ENCODE measurements around the gene CTCFL. TPM values are rescaled to one million over a fixed set of nuclear protein-coding genes. Genes with fewer than 3 reads are reported as not detected.
A peak's percentile ranks its signal among the peaks of the same experiment; 100 is the strongest.

Gene CTCFL
- total and polyA plus RNA-seq, 2 of the 13 experiments (the other 11 are each of a cell fraction or from before 2014, with no cell fraction given) = 0.04 TPM; not detected in 1

- no TSS peak for BruUV-seq (replicated peaks)
- DNase-seq (ENCODE audit: low spot score) (no peak), FAIRE-seq (no peak), ATAC-seq (no peak)
- Histone ChIP-seq H3K27ac (ENCODE audit: extremely low read length, insufficient read depth, low read length) (no peak overlapping the region), H3K4me3 (replicated peaks in 1 of 3; ENCODE audit: insufficient read depth in 1 of 3, low read depth in 2 of 3, low read length in 3 of 3) (no peak overlapping the region), H3K79me2 (ENCODE audit: insufficient read depth, low read length) (no peaks in the 10 kb centered on the region), H3K4me1 (ENCODE audit: insufficient read depth, low read length) (peaks cover 60% of the 10 kb centered on the region), H3K36me3 (replicated peaks in 1 of 2; ENCODE audit: control insufficient read depth in 1 of 2, insufficient read depth in 2 of 2, low read length in 2 of 2) (no peaks in the 10 kb centered on the region), H3K9me3 (ENCODE audit: low read length) (no peaks in the 10 kb centered on the region), H3K27me3 (ENCODE audit: control insufficient read depth in 1 of 2, insufficient read depth in 2 of 2, low read length in 2 of 2) (peaks cover 6 to 52% of the 10 kb centered on the region in 2 experiments; a peak in 3 of 5 replicates), H3K9ac (ENCODE audit: insufficient read depth, low read depth, low read length) (no peak overlapping the region), H2AFZ (ENCODE audit: low read length) (no peak overlapping the region), H4K20me1 (ENCODE audit: insufficient read depth, low read length) (no peaks in the 10 kb centered on the region), H3K4me2 (ENCODE audit: low read depth, low read length) (no peak overlapping the region)
- TF ChIP-seq CEBPB (IDR thresholded peaks at IDR 0.05; ENCODE audit: borderline replicate concordance, low read depth, low read length) (peak; percentile 22; the same call in 1 of the 2 replicates), ZNF670 (CRISPR knock-in tag; IDR thresholded peaks at IDR 0.05; ENCODE audit: borderline replicate concordance) (0 out of 2 replicates have a peak, but pooled peaks have one; percentile 31), ZNF546 (CRISPR knock-in tag; conservative IDR thresholded peaks at IDR 0.05) (no peak), CEBPG (CRISPR knock-in tag; IDR thresholded peaks at IDR 0.05) (peak; percentile 50; the same call in 1 of the 2 replicates)
- POLR2A ChIA-PET = no interaction called here
- 37% methylated on average over 12 of the region's 12 CpGs for WGBS (ENCODE audit: low lambda C conversion rate)
- CTCF ChIA-PET (ENCODE audit: low intra/inter-chr PET ratio, low total read pairs) = interaction anchor here (1.2 kb wide), 2 partner anchors 31 to 50 kb away, joined by 3 to 5 read pairs; no protein-coding TSS in a partner anchor
- intact Hi-C loops (cut with micrococcal nuclease; ENCODE audit: unreplicated experiment) = no loop called here
- in situ Hi-C loops (cut with HindIII; ENCODE audit: extremely low pct_ligation_motif_present, low pct_unique_long_range_greater_than_20kb) = no loop called here
These were observed 20.1 kb upstream of the CTCFL start for GRCh38 chr20:57544838-57545564.

GRCh38 chr20:57543754-57544153 is 18.8 kb upstream of the CTCFL start:
- Histone ChIP-seq H3K4me3 (replicated peaks in 1 of 3; ENCODE audit: insufficient read depth in 1 of 3, low read depth in 2 of 3, low read length in 3 of 3) (no peak overlapping the region), H3K36me3 (replicated peaks in 1 of 2; ENCODE audit: control insufficient read depth in 1 of 2, insufficient read depth in 2 of 2, low read length in 2 of 2) (no peaks in the 10 kb centered on the region), H3K79me2 (ENCODE audit: insufficient read depth, low read length) (no peaks in the 10 kb centered on the region), H3K27ac (ENCODE audit: extremely low read length, insufficient read depth, low read length) (no peak overlapping the region), H2AFZ (ENCODE audit: low read length) (no peak overlapping the region), H3K9me3 (ENCODE audit: low read length) (no peaks in the 10 kb centered on the region), H3K4me2 (ENCODE audit: low read depth, low read length) (no peak overlapping the region), H3K9ac (ENCODE audit: insufficient read depth, low read depth, low read length) (no peak overlapping the region), H3K27me3 (ENCODE audit: control insufficient read depth in 1 of 2, insufficient read depth in 2 of 2, low read length in 2 of 2) (peaks cover 6 to 57% of the 10 kb centered on the region in 2 experiments; a peak in 3 of 5 replicates), H3K4me1 (ENCODE audit: insufficient read depth, low read length) (peaks cover 57% of the 10 kb centered on the region), H4K20me1 (ENCODE audit: insufficient read depth, low read length) (no peaks in the 10 kb centered on the region)
- no peak for DNase-seq (ENCODE audit: low spot score)
- ChIA-PET CTCF (ENCODE audit: low intra/inter-chr PET ratio, low total read pairs) (no interaction called here), POLR2A (no interaction called here)
- BruUV-seq (replicated peaks) = no TSS peak
- FAIRE-seq = no peak
- intact Hi-C loops (cut with micrococcal nuclease; ENCODE audit: unreplicated experiment) (no loop called here), in situ Hi-C loops (cut with HindIII; ENCODE audit: extremely low pct_ligation_motif_present, low pct_unique_long_range_greater_than_20kb) (no loop called here)
- TF ChIP-seq FOXA3 (CRISPR knock-in tag; IDR thresholded peaks at IDR 0.05) = peak; percentile 15; the same call in 1 of the 2 replicates
- no peak for TF ChIP-seq ARID4A (CRISPR knock-in tag; IDR thresholded peaks at IDR 0.05; ENCODE audit: borderline replicate concordance)
- ATAC-seq = no peak
- 17% methylated on average over 2 of the region's 2 CpGs for WGBS (ENCODE audit: low lambda C conversion rate)
